GM23248 (cell line): Measurements from ENCODE around the gene ZNF692. TPM values are rescaled to one million over a fixed set of nuclear protein-coding genes. Genes with fewer than 3 reads are reported as not detected.
A peak's percentile ranks its signal among the peaks of the same experiment; 100 is the strongest.
"Not testable (repeated sequence)": the region's sequence is repeated elsewhere in the genome, so short reads cannot be mapped to it uniquely, and the experiment has no call there.

Experiments used
- DNase-seq: peaks from one replicate; pipeline ENCODE4 v3.0.0-alpha.2; 2015
- H2AFZ ChIP-seq: fragments of 200-600 bp; sonication (generic); 2 replicates; pipeline ENCODE4 v1.6.1; 2016; ENCODE audit warnings: antibody characterized with exemption
- H3F3A ChIP-seq: fragments of 200-600 bp; sonication (generic); 2 replicates; pipeline ENCODE4 v1.6.1; 2016; ENCODE audit warnings: mild to moderate bottlenecking, antibody characterized with exemption, mixed run types; ENCODE audit not compliant: insufficient read depth
- H3K27ac ChIP-seq: fragments of 200-600 bp; sonication (generic); 2 replicates; pipeline ENCODE4 v1.5.1; 2016; ENCODE audit warnings: mild to moderate bottlenecking
- H3K27me3 ChIP-seq: fragments of 200-600 bp; sonication (generic); replicated peaks from 2 replicates; pipeline ENCODE4 v1.6.1; 2016; ENCODE audit warnings: mild to moderate bottlenecking; ENCODE audit not compliant: insufficient read depth
- H3K36me3 ChIP-seq: fragments of 200-600 bp; sonication (generic); 2 replicates; pipeline ENCODE4 v1.6.1; 2016; ENCODE audit warnings: low read depth, mild to moderate bottlenecking
- H3K4me1 ChIP-seq: fragments of 200-600 bp; sonication (generic); 2 replicates; pipeline ENCODE4 v1.6.1; 2016; ENCODE audit warnings: mild to moderate bottlenecking; ENCODE audit not compliant: insufficient read depth
- H3K4me2 ChIP-seq: fragments of 200-600 bp; sonication (generic); one replicate; pipeline ENCODE4 v1.6.1; 2016; ENCODE audit warnings: mild to moderate bottlenecking; ENCODE audit not compliant: unreplicated experiment
- H3K4me3 ChIP-seq: fragments of 200-600 bp; sonication (generic); 2 replicates; pipeline ENCODE4 v1.5.1; 2016; ENCODE audit warnings: mild to moderate bottlenecking
- H3K79me2 ChIP-seq: fragments of 200-600 bp; sonication (generic); 2 replicates; pipeline ENCODE4 v1.6.1; 2016; ENCODE audit warnings: mild to moderate bottlenecking; ENCODE audit not compliant: insufficient read depth
- H3K9ac ChIP-seq: fragments of 200-600 bp; sonication (generic); 2 replicates; pipeline ENCODE4 v1.6.1; 2016; ENCODE audit warnings: mild to moderate bottlenecking
- H3K9me2 ChIP-seq: fragments of 200-600 bp; sonication (generic); 2 replicates; pipeline ENCODE4 v1.6.1; 2016; ENCODE audit warnings: mixed run types, mild to moderate bottlenecking, moderate library complexity; ENCODE audit not compliant: insufficient read depth
- H3K9me3 ChIP-seq: fragments of 200-600 bp; sonication (generic); one replicate; pipeline ENCODE4 v1.6.1; 2017; ENCODE audit warnings: low read depth
- H4K20me1 ChIP-seq: fragments of 200-600 bp; sonication (generic); 2 replicates; pipeline ENCODE4 v1.6.0; 2016; ENCODE audit not compliant: insufficient read depth
- EZH2 ChIP-seq: fragments of 200-600 bp; sonication (generic); IDR thresholded peaks from 2 replicates; pipeline ENCODE4 v1.6.1; 2018; ENCODE audit warnings: antibody characterized with exemption, mild to moderate bottlenecking; ENCODE audit not compliant: insufficient read depth, poor library complexity, severe bottlenecking
- EZH2phosphoT487 ChIP-seq: fragments of 200-600 bp; sonication (generic); IDR thresholded peaks from 2 replicates; pipeline ENCODE4 v1.6.1; 2018; ENCODE audit warnings: antibody characterized with exemption, moderate library complexity, mild to moderate bottlenecking, low read depth; ENCODE audit not compliant: insufficient read depth
- WGBS, 2 experiments: methylation state at CpG; one replicate each; pipeline ENCODE4 v1.1.6; 2015 to 2017; ENCODE audit warnings: low lambda C conversion rate in 2 of 2, low coverage in 1 of 2; ENCODE audit errors: missing lambda C conversion rate in 2 of 2; 5-methylcytosine and 5-hydroxymethylcytosine counted together
- in situ Hi-C: fragments of 300-500 bp; cut with MboI; formaldehyde crosslinking; loops from 2 replicates; pipeline ENCODE4 v1.15.0; 2020
- polyA plus RNA-seq: library from polyadenylated mRNA; unstranded; fragments of >200 nt; fragmentation: Nextera tagmentation; extraction: Ambion mirVana; gene quantifications from 2 replicates; pipeline ENCODE4 v1.2.1, GENCODE V29; 2016
- total RNA-seq: library from RNA; depleted of rRNA; stranded (reverse); fragments of >200 nt; shearing (Covaris generic); gene quantifications from 2 replicates; pipeline ENCODE4 v1.2.3, GENCODE V29; 2014

Gene ZNF692
- total and polyA plus RNA-seq, 2 experiments from 2014 or later, result 16.2 to 17.0 TPM

DNA sequence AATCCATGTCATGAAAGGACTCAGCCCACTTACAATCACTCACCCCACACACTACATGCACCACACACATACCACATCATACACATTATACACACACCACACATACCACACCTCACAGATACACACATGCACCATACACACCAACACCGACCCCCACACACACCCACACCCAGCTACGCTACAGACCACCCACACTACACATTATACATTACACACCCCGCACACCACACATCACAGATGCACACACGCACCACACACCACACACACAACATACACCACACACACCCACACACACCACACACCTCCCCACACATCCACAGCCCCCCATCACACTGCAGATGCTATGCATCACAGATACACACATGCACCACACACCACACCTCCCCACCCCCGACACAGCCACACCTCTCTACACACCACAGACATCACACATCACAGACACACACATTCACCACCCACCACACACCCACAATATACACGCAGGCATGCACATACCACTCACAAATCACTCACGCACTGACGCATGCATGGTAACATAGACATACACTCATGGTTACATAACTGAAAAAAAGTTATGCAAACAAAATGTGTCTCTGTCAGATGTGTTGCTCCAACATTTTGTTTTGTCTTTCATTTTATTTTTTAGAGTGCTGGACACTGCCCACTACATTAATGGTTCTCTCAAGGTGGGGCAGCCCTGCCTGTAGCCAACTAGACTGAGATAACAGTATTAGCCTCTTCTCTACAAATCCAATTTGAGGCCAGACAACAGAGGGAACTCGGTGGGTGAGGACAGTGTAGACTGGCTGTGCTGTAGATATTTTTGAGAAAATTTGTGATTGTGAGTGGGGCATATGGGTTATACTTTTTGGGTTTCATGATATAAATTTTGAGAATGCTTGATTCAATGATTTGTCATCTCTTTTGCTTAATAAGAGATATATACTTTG, 31.9 kb upstream of the ZNF692 start:
- TF ChIP-seq EZH2 (no peak), EZH2phosphoT487 (no peak)
- Histone ChIP-seq H3K4me1 (no peaks in the 10 kb centered on the region), H3K36me3 (no peaks in the 10 kb centered on the region), H2AFZ (no peak overlapping the region), H4K20me1 (no peaks in the 10 kb centered on the region), H3K27me3 (0 out of 2 replicates have a peak, but pooled peaks cover 4% of the 10 kb centered on the region), H3K4me3 (no peak overlapping the region), H3F3A (no peaks in the 10 kb centered on the region), H3K4me2 (no peak overlapping the region), H3K79me2 (no peaks in the 10 kb centered on the region), H3K9me3 (no peaks in the 10 kb centered on the region), H3K9ac (no peak overlapping the region), H3K9me2 (no peaks in the 10 kb centered on the region), H3K27ac (no peak overlapping the region)
- no peak for DNase-seq
- WGBS, 2 experiments, result 60 to 61% methylated on average over 9 of the region's 9 CpGs
- in situ Hi-C loops, result no loop called here

DNA sequence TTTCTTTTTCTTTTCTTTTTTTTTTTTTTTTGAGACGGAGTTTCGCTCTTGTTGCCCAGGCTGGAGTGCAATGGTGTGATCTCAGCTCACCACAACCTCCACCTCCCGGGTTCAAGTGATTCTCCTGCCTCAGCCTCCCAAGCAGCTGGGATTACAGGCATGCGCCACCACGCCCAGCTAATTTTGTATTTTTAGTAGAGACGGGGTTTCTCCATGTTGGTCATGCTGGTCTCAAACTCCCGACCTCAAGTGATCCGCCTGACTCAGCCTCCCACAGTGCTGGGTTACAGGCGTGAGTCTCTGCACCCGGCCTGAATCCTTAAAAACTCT, 31.0 kb upstream of the ZNF692 start:
- H3K9me3 ChIP-seq, in situ Hi-C loops, H3K9me2 ChIP-seq, H3K4me3 ChIP-seq, H3K4me2 ChIP-seq, H3K9ac ChIP-seq, H3K4me1 ChIP-seq, H4K20me1 ChIP-seq, H2AFZ ChIP-seq, H3K27ac ChIP-seq, H3K79me2 ChIP-seq, H3K36me3 ChIP-seq, H3F3A ChIP-seq, DNase-seq, H3K27me3 ChIP-seq: not testable (repeated sequence)
- WGBS, 2 experiments, result 61 to 64% methylated on average over 9 to 10 of the region's 10 CpGs

DNA sequence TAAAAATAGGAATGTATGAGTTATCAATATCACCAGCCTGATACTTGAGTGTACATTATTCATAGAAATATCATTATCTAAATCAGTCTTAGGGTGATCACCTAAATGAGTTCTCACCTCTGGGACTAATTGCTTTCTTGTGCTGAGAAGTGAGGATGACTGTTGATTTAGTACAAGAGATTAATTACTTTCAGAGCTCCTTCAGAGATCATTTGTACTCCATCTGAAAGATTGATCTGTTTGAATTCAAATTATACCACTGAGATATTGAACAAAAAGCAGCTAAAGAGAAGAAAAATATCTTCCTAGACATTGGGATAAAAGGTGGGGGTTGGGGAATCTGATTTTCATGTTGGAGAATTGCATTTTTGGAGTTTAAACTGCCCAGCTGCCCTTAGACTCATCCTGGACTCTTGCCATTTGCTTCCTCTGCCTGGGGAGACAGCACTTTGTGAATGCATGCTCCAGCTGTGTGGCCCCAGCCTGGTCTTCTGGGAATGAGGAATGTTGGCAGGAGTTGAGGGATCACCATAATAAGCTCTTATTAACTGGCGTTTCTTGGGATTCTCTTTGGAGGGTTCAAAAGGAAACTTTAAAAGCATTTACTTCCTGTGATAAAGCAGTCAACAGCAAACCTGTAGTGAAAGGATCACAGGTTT, 27.5 kb upstream of the ZNF692 start:
- 11 to 18% methylated on average over 1 of the region's 1 CpG for WGBS, 2 experiments
- H3K4me1 ChIP-seq, result no peaks in the 10 kb centered on the region
- TF ChIP-seq EZH2phosphoT487, result no peak
- TF ChIP-seq EZH2, result no peak
- no peaks in the 10 kb centered on the region for H3K9me3 ChIP-seq
- in situ Hi-C loops, result no loop called here
- no peak overlapping the region for H3K27ac ChIP-seq
- no peak overlapping the region for H3K9ac ChIP-seq
- no peak overlapping the region for H3K4me2 ChIP-seq
- no peaks in the 10 kb centered on the region for H4K20me1 ChIP-seq
- no peaks in the 10 kb centered on the region for H3K79me2 ChIP-seq
- H2AFZ ChIP-seq, result no peak overlapping the region
- no peaks in the 10 kb centered on the region for H3F3A ChIP-seq
- no peak overlapping the region for H3K4me3 ChIP-seq
- H3K27me3 ChIP-seq, result 0 out of 2 replicates have a peak, but pooled peaks cover 4% of the 10 kb centered on the region
- no peaks in the 10 kb centered on the region for H3K9me2 ChIP-seq
- peak; percentile 14 for DNase-seq
- H3K36me3 ChIP-seq, result no peaks in the 10 kb centered on the region

DNA sequence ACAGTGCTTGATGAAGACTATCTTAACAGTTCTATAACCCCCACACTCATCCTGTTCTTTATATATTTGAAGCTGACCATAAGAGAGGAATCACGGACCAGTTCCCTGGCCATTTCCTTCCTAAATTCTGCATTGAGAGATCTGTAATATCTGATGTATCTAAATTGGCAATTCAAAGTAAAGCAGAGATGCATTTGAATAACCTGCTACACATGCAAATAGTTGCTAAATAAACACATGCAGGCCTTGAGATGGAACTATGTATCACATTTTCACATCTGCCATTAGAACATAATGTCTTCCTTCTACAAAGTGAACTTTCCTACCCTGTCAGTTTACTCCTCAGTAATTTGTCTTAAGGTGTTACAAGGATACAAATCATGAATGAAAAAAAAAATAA, 26.8 kb upstream of the ZNF692 start:
- Histone ChIP-seq H3K9me2 (no peaks in the 10 kb centered on the region), H3K9ac (no peak overlapping the region), H3K36me3 (no peaks in the 10 kb centered on the region), H3K4me3 (no peak overlapping the region), H3K4me2 (no peak overlapping the region), H3F3A (no peaks in the 10 kb centered on the region), H3K79me2 (no peaks in the 10 kb centered on the region), H2AFZ (no peak overlapping the region), H3K9me3 (no peaks in the 10 kb centered on the region), H3K27ac (no peak overlapping the region), H3K4me1 (no peaks in the 10 kb centered on the region), H3K27me3 (0 out of 2 replicates have a peak, but pooled peaks cover 4% of the 10 kb centered on the region), H4K20me1 (no peaks in the 10 kb centered on the region)
- TF ChIP-seq EZH2, result no peak
- no peak for TF ChIP-seq EZH2phosphoT487
- WGBS, 2 experiments, result 53 to 61% methylated on average over 1 of the region's 1 CpG
- no peak for DNase-seq
- in situ Hi-C loops, result no loop called here
